Smooth muscle cell (in vitro differentiated cells): ENCODE measurements around the gene SPINT4. TPM values are rescaled to one million over a fixed set of nuclear protein-coding genes. Genes with fewer than 3 reads are reported as not detected.

Experiments
- DNase-seq: peaks from one replicate; lab custom pipeline; 2025; ENCODE audit not compliant: unreplicated experiment; lab: John Stamatoyannopoulos, UW
- H2AFZ ChIP-seq: fragments of 200-600 bp; sonication (generic); 2 replicates; pipeline ENCODE4 v1.6.0; 2016; ENCODE audit warnings: antibody characterized with exemption, low read depth, mild to moderate bottlenecking
- H3F3A ChIP-seq: fragments of 200-600 bp; sonication (generic); 2 replicates; pipeline ENCODE4 v1.6.0; 2017; ENCODE audit warnings: antibody characterized with exemption, low read depth
- H3K27ac ChIP-seq: fragments of 200-600 bp; sonication (generic); 2 replicates; pipeline ENCODE4 v1.5.1; 2016; ENCODE audit warnings: low read depth, mild to moderate bottlenecking
- H3K27me3 ChIP-seq: fragments of 200-600 bp; sonication (generic); 2 replicates; pipeline ENCODE4 v1.6.1; 2016; ENCODE audit warnings: low read depth, mild to moderate bottlenecking
- H3K36me3 ChIP-seq: fragments of 200-600 bp; sonication (generic); 2 replicates; pipeline ENCODE4 v1.5.1; 2016; ENCODE audit warnings: low read depth
- H3K4me1 ChIP-seq: fragments of 200-600 bp; sonication (generic); 2 replicates; pipeline ENCODE4 v1.5.1; 2016; ENCODE audit warnings: low read depth
- H3K4me2 ChIP-seq: fragments of 200-600 bp; sonication (generic); 2 replicates; pipeline ENCODE4 v1.6.0; 2016; ENCODE audit warnings: mild to moderate bottlenecking
- H3K4me3 ChIP-seq: fragments of 200-600 bp; sonication (generic); 2 replicates; pipeline ENCODE4 v1.5.1; 2016; ENCODE audit warnings: mild to moderate bottlenecking
- H3K79me2 ChIP-seq: fragments of 200-600 bp; sonication (generic); 2 replicates; pipeline ENCODE4 v1.6.0; 2016; ENCODE audit warnings: low read depth, mild to moderate bottlenecking
- H3K9ac ChIP-seq: fragments of 200-600 bp; sonication (generic); 2 replicates; pipeline ENCODE4 v1.6.0; 2016; ENCODE audit warnings: low read depth
- H3K9me3 ChIP-seq: fragments of 200-600 bp; sonication (generic); replicated peaks from 2 replicates; pipeline ENCODE4 v1.5.1; 2016; ENCODE audit warnings: low read depth
- H4K20me1 ChIP-seq: fragments of 200-600 bp; sonication (generic); 2 replicates; pipeline ENCODE4 v1.6.0; 2016; ENCODE audit warnings: low read depth
- WGBS: methylation state at CpG from one replicate; pipeline ENCODE4 v1.1.7; 2016; ENCODE audit warnings: low lambda C conversion rate; 5-methylcytosine and 5-hydroxymethylcytosine counted together
- polyA plus RNA-seq: library from polyadenylated mRNA; unstranded; fragments of >200 nt; fragmentation: Nextera tagmentation; extraction: Ambion mirVana; gene quantifications from 2 replicates; pipeline ENCODE4 v1.2.1, GENCODE V29; 2016
- total RNA-seq: library from RNA; depleted of rRNA; stranded (reverse); fragments of >200 nt; gene quantifications from 2 replicates; pipeline ENCODE4 v1.2.3, GENCODE V29; 2014
- TF ChIP-seq, protein P1 (sequence below): fragments of 200-600 bp; sonication (generic); IDR thresholded peaks from 2 replicates; pipeline ENCODE4 v1.5.1; 2017; ENCODE audit warnings: borderline replicate concordance, mild to moderate bottlenecking, antibody characterized with exemption; ENCODE audit not compliant: insufficient read depth, poor library complexity, severe bottlenecking

The SPINT4 gene
- total and polyA plus RNA-seq, 2 experiments from 2014 or later = not detected

- no peak overlapping the region for H2AFZ ChIP-seq
- 35% methylated on average over 4 of the region's 4 CpGs for WGBS
- H3K4me3 ChIP-seq = no peak overlapping the region
- no peaks in the 10 kb centered on the region for H4K20me1 ChIP-seq
- no peak overlapping the region for H3K9ac ChIP-seq
- H3F3A ChIP-seq = no peaks in the 10 kb centered on the region
- no peaks in the 10 kb centered on the region for H3K9me3 ChIP-seq
- no peaks in the 10 kb centered on the region for H3K36me3 ChIP-seq
- no peak for DNase-seq
- peaks cover 10% of the 10 kb centered on the region for H3K4me1 ChIP-seq
- no peaks in the 10 kb centered on the region for H3K79me2 ChIP-seq
- TF ChIP-seq, protein P1, sequence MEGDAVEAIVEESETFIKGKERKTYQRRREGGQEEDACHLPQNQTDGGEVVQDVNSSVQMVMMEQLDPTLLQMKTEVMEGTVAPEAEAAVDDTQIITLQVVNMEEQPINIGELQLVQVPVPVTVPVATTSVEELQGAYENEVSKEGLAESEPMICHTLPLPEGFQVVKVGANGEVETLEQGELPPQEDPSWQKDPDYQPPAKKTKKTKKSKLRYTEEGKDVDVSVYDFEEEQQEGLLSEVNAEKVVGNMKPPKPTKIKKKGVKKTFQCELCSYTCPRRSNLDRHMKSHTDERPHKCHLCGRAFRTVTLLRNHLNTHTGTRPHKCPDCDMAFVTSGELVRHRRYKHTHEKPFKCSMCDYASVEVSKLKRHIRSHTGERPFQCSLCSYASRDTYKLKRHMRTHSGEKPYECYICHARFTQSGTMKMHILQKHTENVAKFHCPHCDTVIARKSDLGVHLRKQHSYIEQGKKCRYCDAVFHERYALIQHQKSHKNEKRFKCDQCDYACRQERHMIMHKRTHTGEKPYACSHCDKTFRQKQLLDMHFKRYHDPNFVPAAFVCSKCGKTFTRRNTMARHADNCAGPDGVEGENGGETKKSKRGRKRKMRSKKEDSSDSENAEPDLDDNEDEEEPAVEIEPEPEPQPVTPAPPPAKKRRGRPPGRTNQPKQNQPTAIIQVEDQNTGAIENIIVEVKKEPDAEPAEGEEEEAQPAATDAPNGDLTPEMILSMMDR = no peak
- H3K4me2 ChIP-seq = no peak overlapping the region
- peaks cover 11% of the 10 kb centered on the region for H3K27me3 ChIP-seq
- no peak overlapping the region for H3K27ac ChIP-seq
Measured at GRCh38 chr20:45765307-45765875, 43.2 kb downstream of the SPINT4 start.

DNA sequence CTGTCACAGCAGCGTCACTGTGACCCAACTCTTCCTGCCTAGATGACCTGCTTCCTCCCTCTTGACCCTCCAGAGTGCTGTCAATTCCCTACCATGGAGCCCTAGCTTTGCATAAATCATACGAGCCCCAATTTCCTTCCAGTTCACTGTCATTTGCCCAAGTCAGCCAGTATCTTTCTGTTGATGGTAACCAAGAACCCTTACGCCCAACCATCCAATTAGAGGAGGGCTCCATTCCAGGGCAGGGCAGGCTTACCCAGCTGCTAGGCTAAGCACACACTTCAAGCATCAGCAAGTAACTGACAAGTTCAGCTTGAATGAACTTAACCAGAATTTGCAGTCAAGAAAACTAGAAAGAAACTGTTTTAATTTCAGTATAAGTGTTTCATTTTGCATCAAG lies 43.8 kb downstream of the SPINT4 start:
- Histone ChIP-seq H3F3A (no peaks in the 10 kb centered on the region), H3K4me2 (no peak overlapping the region), H3K9ac (no peak overlapping the region), H2AFZ (no peak overlapping the region), H3K79me2 (no peaks in the 10 kb centered on the region), H3K9me3 (no peaks in the 10 kb centered on the region), H3K27ac (no peak overlapping the region), H3K4me1 (peaks cover 10% of the 10 kb centered on the region), H3K27me3 (peaks cover 11% of the 10 kb centered on the region), H3K4me3 (no peak overlapping the region), H3K36me3 (no peaks in the 10 kb centered on the region), H4K20me1 (no peaks in the 10 kb centered on the region)
- no peak for DNase-seq
- 67% methylated on average over 3 of the region's 3 CpGs for WGBS
- TF ChIP-seq, protein P1 = no peak

DNA sequence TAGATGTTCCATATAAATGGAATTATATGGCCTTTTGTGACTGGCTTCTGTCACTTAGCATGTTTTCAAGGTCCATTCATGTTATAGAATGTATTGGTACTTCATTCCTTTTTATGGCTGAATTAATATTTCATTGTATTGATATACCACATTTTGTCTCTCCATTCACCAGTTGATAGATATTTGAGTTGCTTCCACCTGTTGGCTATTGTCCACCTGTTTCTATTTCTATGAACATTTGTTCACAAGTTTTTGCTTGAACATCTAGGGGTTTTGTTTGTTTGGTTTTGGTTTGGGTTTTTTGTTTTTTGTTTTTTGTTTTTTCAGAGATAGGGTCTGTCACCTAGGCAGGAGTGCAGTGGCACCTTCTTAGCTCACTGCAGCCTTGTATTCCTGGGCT lies 46.3 kb downstream of the SPINT4 start:
- TF ChIP-seq, protein P1 = no peak
- Histone ChIP-seq H3K4me3 (no peak overlapping the region), H3F3A (no peaks in the 10 kb centered on the region), H3K27me3 (peaks cover 11% of the 10 kb centered on the region), H3K4me2 (no peak overlapping the region), H3K9ac (no peak overlapping the region), H4K20me1 (no peaks in the 10 kb centered on the region), H3K36me3 (no peaks in the 10 kb centered on the region), H3K9me3 (no peaks in the 10 kb centered on the region), H2AFZ (no peak overlapping the region), H3K79me2 (no peaks in the 10 kb centered on the region), H3K4me1 (peaks cover 13% of the 10 kb centered on the region), H3K27ac (no peak overlapping the region)
- no peak for DNase-seq

DNA sequence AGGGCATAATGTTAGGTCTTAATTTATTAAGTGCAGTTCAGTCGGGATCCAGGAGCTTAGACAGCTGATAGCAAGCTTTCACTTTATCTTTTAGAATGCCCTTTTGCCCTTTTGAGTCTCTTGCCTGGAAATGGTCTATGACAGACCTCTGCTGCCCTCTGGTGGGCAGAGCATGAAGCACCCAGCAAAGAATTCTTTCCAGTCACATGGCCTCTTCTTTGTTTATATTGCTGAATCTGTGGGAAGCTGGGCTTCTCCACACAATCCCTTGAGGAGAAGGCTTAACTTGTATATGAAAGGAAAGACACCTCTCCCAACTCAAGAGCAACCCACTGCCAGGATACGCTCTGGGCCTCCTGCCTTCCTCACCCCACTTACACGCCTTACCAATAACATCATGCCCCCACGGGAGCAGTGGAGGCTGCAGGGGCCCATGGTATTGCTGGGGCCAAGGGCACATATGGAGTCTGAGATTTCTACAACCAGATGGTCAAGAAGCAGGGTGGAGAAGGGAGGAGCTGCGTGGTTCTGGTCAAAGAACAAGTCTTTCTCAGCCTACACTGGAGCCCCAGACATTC lies 49.1 kb downstream of the SPINT4 start:
- H3K9ac ChIP-seq = no peak overlapping the region

More for the DNA sequence above, 49.1 kb downstream of the SPINT4 start:
- no peak overlapping the region for H3K27ac ChIP-seq
- H4K20me1 ChIP-seq = no peaks in the 10 kb centered on the region
- H3K27me3 ChIP-seq = peaks cover under 1% of the 10 kb centered on the region
- H3K4me2 ChIP-seq = peak overlapping the region; percentile 65
- WGBS = 24% methylated on average over 5 of the region's 5 CpGs
- peak overlapping the region; percentile 31 for H2AFZ ChIP-seq
- no peak overlapping the region for H3K4me3 ChIP-seq
- no peaks in the 10 kb centered on the region for H3K79me2 ChIP-seq
- peaks cover 4% of the 10 kb centered on the region for H3K4me1 ChIP-seq
- TF ChIP-seq, protein P1 = peak; percentile 98
- DNase-seq = peak; percentile 45
- no peaks in the 10 kb centered on the region for H3K36me3 ChIP-seq
- H3K9me3 ChIP-seq = no peaks in the 10 kb centered on the region
- no peaks in the 10 kb centered on the region for H3F3A ChIP-seq
